Stimulated activated CD8-positive, alpha-beta memory T cell treated with anti-CD3 and anti-CD28 coated beads, Interleukin-15, amount 100 ng/mL, for 1 hour (primary cell): ENCODE measurements around the gene GRWD1.
A peak's percentile ranks its signal among the peaks of the same experiment; 100 is the strongest.

Experiments
- DNase-seq: peaks from one replicate; pipeline ENCODE4 v3.0.0-alpha.2; 2020; ENCODE audit warnings: low read depth

GRWD1 gene

DNA sequence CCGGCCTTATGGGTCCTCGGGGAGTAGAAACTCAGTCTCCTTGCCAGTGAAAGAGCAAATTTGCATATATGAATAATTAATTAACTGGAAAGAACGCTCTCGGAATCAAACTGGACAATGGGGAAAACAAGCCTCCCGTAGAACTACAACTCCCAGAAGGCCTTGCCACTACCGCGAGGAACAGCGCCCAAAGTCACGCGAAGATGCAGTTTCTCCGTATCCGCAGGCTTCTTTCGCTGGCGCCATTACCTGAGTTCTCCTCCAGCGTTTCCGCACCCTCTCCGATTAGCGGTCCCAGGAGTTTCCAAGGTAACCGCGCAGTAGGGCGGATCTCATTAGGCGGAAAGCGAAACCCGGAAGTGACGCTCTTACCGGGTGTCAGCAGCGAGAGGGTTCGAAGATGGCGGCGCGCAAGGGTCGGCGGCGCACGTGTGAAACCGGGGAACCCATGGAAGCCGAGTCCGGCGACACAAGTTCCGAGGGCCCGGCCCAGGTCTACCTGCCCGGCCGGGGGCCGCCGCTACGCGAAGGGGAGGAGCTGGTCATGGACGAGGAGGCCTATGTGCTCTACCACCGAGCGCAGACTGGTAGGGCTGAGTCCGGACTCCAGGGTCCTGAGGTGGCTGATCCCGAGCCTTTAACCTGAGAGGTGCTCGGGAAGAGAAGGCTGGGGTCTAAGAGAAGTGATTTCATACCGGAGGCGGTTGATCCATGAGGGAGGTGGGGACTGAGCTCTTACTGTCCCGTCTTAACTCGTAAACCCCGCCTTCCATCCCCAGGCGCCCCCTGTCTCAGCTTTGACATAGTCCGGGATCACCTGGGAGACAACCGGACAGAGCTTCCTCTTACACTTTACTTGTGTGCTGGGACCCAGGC lies at the start of gene GRWD1:
GRWD1 (plus strand) TSS at position 378 of the 876 bp plus-strand sequence; CDS start at position 401, 23 bp downstream.
- peak; percentile 86 for DNase-seq

DNA sequence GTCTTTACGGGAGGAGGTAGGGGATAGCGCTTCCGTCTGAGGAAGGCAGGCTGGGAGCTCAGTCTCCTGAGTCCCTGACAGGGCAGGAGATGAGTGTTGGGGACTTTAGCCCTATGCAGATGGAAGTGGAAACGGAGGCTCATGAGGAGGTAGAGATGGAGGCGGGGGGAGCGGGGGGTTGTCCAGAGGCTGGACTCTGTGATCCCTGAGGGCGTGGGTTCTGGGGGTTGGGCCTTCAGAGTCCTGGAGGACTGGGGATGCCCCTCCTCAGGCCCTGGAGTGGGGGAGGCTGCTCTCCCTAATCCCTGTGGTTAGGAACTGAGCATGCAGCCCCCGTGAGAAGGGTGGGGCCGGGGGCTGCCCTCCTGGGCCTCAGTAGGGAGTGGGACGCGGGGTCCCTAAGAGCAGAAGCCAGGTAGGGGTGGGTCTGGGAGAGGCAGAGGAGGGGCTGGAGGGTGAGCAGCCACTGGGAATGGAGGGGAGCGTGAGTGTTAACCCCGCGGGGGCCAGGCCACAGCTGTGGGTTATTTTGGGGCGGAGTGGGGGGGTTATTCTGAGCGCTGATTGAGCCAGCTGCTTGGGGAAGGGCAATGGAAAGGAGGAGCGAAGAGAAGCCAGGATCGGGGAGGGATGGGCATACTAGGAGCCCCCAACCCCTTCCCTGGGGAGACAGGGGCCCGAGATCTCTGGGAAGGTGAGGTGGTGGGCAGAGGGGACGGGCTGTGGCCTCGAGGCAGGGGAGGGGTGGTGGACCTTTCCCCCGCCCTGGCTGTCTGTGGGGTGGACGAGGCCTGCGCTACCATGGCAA lies 49.6 kb upstream of the GRWD1 start:
- DNase-seq: no peak

DNA sequence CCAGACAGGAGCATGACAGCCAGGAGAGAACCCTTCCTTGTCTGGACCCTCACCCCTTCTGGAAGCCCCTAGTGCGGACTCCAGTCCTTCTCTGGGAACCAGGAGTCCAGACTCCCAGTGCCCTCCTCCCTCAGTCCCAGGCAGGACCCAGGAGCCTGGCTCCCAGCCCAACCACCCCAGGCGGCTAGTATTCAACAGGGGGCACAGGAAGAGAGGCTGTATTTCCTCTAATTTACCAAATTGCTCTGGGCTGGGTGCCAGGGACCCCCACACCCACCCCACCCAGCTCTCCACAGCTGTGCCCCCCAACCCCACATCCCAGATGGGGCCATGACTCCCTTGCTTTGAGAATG lies 49.0 kb upstream of the GRWD1 start:
- DNase-seq: no peak

DNA sequence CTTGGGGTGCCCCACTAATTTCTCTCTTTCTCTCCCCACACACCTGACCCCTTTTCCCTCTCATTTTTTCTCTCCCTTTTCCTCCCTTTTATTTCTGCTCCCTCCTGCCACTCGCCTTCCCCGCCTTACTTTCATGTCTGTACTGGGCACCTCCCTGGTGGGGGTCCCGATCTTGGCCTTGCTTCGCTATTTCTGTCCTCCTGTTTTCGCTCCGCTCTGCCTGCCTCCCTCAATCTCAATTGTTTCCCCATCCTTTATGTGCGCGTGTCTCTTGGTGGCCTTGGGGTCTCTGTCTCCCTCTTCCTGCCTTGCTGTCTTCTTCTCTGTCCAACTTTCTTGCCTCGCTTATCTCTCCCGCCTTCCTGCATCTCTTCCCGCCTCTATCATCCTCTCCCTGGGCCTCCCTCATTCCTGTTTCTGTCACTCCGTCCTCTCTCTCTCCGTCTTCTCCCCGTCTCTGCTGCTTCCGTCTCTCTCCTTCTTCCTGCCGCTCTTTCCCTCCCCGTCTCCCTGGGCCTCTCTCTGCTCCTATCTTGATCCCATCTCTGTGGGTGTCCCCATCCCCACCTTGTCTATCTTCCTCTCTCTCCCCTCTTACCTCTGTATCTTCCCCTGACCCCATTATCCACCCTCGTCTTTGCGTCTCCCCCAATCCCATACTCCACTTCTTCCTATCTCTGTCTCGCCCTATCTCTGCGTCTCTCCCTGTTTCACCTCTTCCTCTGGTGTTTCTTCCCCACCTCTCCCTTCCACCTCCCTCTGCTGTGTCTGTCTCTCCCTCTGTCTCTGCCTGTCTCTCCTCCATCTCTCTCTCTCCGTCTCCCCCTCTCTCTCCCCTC lies 48.3 kb upstream of the GRWD1 start:
- no peak for DNase-seq

DNA sequence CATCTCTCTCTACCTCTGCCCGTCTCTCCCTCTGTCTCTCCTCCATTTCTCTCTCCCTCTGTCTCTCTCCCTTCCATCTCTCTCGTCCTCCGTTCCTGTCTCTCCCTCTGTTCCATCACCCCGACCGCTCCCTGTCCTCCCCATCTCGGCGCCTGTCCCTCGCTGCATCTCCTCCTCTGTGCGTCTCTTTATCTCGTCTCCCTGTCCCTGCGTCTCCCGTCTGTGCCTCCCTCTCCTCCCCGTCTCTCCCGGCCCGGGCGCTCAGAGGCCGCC lies 47.7 kb upstream of the GRWD1 start:
- DNase-seq: no peak

DNA sequence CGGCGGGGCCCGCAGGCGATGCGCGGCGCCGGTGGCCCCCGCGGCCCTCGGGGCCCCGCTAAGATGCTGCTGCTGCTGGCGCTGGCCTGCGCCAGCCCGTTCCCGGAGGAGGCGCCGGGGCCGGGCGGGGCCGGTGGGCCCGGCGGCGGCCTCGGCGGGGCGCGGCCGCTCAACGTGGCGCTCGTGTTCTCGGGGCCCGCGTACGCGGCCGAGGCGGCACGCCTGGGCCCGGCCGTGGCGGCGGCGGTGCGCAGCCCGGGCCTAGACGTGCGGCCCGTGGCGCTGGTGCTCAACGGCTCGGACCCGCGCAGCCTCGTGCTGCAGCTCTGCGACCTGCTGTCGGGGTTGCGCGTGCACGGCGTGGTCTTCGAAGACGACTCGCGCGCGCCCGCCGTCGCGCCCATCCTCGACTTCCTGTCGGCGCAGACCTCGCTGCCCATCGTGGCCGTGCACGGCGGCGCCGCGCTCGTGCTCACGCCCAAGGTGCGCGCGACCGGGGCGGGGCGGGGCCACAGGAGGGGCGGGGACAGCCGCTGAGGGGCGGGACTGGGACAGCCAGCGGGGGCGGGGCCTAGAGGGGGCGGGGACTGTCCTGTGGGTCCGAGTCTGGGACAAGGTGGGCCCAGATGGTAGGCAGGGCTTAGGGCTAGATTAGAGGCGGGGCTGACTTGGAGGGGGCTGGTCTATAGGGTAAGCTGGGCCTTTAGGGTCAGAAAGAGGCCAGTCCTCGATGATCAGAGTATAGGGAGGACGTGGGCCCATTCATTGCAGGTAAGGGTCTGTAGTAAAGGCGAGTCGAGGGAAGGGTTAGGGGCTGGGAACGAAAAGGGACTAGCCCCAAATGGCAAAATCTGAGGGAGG lies 47.2 kb upstream of the GRWD1 start:
- peak; percentile 66 for DNase-seq

DNA sequence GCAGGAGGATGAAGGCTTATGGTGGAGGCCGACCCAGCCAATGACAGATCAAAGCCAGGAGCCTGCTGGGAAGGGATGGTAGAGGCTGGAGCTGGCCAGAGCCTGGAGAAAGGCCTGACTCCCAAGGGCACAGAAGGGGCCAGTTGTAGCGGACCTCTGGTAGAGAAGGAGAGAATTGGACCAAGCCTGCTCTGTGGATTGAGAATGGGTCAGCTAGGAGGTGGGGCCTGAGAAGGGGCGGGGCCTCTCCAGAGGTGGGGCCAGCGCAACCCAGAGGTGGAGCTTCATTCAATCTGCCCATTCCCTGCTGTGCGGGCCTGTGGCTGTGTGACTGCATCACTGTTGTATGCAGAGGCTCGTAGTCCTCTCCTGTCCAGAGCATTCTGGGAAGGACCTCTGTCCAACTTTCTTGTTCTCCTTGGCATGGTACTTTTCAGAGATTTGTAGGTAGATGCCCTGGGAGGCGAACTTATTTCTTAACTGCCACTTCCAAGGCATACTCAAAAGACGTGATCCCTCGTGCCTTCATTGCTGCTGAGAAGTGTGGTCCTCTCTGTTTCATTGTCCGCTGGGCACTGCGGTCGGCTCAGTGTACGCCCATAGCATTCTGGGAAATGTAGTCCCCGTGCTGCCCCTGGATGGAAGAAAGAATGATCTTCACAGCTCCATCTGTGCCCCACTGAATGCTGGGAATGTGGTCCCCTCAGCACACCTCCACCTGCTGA lies 45.6 kb upstream of the GRWD1 start:
- DNase-seq: no peak

DNA sequence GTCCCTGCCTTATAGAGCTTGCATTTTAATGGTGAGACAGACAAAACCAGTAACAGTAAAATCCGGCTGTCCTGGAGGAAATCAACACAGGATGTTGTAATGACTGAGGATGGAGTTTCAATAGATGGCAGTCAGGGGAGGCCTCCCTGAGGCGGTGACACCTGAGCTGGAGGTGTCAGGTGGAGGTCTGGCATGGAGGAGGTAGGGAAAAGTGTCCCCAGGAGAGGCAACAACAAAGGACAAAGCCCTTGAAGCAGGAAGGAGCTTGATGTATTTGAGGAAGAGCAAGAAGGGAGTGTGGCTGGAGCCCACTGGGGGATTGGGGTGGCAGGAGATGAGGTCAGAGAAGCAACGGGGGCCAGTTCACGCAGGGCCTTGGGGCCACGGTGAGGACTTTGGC lies 44.5 kb upstream of the GRWD1 start:
- no peak for DNase-seq

DNA sequence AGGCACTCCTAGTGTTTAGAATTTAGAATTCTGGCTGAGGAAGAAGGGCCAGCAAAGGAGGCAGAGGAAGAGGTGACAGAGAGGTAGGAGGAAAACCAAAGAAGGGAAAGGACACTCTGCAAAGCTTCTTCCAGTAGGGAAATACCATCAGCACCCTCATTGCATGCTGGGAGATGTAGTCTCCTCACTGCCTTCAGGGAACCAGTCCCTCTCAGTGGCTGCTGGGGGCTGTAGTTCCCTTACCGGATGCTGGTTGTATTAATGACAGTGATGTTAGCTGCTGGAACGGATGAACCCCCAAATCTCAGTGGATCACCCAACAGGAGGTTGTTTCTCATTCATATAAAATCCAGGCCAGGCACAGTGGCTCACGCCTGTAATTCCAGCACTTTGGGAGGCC lies 42.2 kb upstream of the GRWD1 start:
- no peak for DNase-seq

GRCh38 chr19:48405010-48405659 lies 40.6 kb upstream of the GRWD1 start:
- DNase-seq: no peak

DNA sequence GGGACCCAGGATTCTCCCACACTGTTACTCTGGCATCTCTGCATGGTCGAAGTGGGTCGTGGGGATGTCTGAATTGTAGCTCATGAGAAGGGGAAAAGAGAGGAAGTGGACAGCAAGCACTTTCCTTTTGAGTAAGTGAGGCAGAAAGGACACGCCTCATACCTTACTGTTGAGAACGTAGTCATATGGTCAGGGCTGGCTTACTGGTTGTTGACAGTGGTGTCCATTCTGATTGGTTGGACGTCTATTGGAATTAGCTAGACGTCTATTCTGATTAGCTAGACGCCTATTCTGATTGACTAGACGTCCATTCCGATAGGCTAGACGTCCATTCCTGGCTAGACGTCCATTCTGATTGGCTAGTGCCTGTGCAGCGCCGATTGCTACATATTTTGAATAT lies 39.9 kb upstream of the GRWD1 start:
- DNase-seq: no peak

- DNase-seq: no peak
Observed at GRCh38 chr19:48413879-48414587, 31.8 kb upstream of the GRWD1 start.

GRCh38 chr19:48415395-48415794 lies 30.4 kb upstream of the GRWD1 start:
- DNase-seq: peak; percentile 43

- no peak for DNase-seq
Observed at GRCh38 chr19:48415806-48416221, 30.0 kb upstream of the GRWD1 start.

GRCh38 chr19:48417421-48417820 lies 28.4 kb upstream of the GRWD1 start:
- DNase-seq: no peak

GRCh38 chr19:48418317-48419064 lies 27.3 kb upstream of the GRWD1 start:
- no peak for DNase-seq

DNA sequence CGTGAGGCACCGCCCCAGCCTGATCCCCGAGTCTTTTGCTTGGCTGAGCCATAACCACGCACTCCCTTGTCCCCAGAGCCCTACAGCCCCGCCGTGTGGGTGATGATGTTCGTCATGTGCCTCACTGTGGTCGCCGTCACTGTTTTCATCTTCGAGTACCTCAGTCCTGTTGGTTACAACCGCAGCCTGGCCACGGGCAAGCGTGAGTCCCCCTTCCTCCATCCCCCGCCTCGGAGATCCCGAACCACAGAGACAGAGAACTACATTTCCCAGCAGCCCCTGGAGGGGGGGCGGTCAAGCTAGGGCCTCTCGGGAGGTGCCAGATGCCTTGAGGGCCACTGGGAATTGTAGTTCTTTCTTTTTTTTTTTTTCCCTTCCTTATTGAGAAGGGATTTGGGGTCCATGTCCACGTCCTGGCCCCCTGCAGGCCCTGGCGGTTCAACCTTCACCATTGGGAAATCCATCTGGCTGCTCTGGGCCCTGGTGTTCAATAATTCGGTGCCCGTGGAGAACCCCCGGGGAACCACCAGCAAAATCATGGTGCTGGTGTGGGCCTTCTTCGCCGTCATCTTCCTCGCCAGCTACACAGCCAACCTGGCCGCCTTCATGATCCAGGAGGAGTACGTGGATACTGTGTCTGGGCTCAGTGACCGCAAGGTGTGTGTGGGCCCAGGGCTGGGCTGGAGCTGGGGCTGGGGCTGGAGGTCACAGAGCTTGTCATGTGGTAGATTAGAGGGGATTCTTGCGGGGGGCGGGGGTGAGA lies 26.4 kb upstream of the GRWD1 start:
- DNase-seq: peak; percentile 34

DNA sequence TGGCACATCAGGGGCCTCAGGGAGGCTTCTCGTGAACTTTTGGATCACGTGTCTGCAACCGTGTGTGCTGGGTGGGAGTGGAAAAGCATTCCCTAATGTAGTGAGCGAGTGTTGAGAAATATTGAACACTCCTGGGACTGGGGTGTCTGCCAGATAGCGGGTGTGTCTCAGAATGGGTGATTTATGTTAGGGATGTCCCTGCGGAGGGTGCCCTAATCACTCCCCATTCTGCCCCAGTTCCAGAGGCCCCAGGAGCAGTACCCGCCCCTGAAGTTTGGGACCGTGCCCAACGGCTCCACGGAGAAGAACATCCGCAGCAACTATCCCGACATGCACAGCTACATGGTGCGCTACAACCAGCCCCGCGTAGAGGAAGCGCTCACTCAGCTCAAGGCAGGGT lies 24.2 kb upstream of the GRWD1 start:
- no peak for DNase-seq
